ENCODE data around the gene RHOV. TPM values are rescaled to one million over a fixed set of nuclear protein-coding genes. Genes with fewer than 3 reads are reported as not detected.

RHOV gene
- total RNA-seq, 2 donors from 2014 or later, result not detected

- peaks cover 9 to 18% of the 10 kb centered on the region in 2 donors for H3K4me1 ChIP-seq (ENCODE audit: control insufficient read depth in 1 of 2, low read depth in 2 of 2)
- peak; percentile 54 for TF ChIP-seq CTCF (IDR thresholded peaks at IDR 0.05)
- peaks cover 7% of the 10 kb centered on the region for H3K36me3 ChIP-seq
- H3K9me3 ChIP-seq, result no peaks in the 10 kb centered on the region
- no peak overlapping the region for H3K27ac ChIP-seq
- DNase-seq (ENCODE audit: low spot score) (no peak), ATAC-seq (ENCODE audit: insufficient number of reproducible peaks, low FRiP score, low read depth) (no peak)
- H3K27me3 ChIP-seq (replicated peaks; ENCODE audit: insufficient read depth), result no peaks in the 10 kb centered on the region
- no peak overlapping the region for H3K4me3 ChIP-seq
Observed at GRCh38 chr15:40891810-40892446, 17.9 kb upstream of the RHOV start.

- H3K4me1 ChIP-seq (ENCODE audit: control insufficient read depth in 1 of 2, low read depth in 2 of 2), result peaks cover 9 to 18% of the 10 kb centered on the region in 2 donors
- H3K27ac ChIP-seq, result no peak overlapping the region
- peaks cover 4% of the 10 kb centered on the region for H3K36me3 ChIP-seq
- no peak for ATAC-seq (ENCODE audit: insufficient number of reproducible peaks, low FRiP score, low read depth)
- no peaks in the 10 kb centered on the region for H3K27me3 ChIP-seq (replicated peaks; ENCODE audit: insufficient read depth)
- H3K9me3 ChIP-seq, result no peaks in the 10 kb centered on the region
- no peak for TF ChIP-seq CTCF (IDR thresholded peaks at IDR 0.05)
- DNase-seq (ENCODE audit: low spot score), result no peak
- H3K4me3 ChIP-seq, result no peak overlapping the region
Observed at GRCh38 chr15:40891138-40891537, 17.1 kb upstream of the RHOV start.

GRCh38 chr15:40889112-40889511, 15.1 kb upstream of the RHOV start:
- Histone ChIP-seq H3K27me3 (replicated peaks; ENCODE audit: insufficient read depth) (no peaks in the 10 kb centered on the region), H3K9me3 (no peaks in the 10 kb centered on the region), H3K4me1 (ENCODE audit: control insufficient read depth in 1 of 2, low read depth in 2 of 2) (peaks cover 0 to 7% of the 10 kb centered on the region in 2 donors), H3K27ac (no peak overlapping the region), H3K4me3 (no peak overlapping the region), H3K36me3 (no peaks in the 10 kb centered on the region)
- ATAC-seq (ENCODE audit: insufficient number of reproducible peaks, low FRiP score, low read depth), result no peak
- no peak for TF ChIP-seq CTCF (IDR thresholded peaks at IDR 0.05)
- no peak for DNase-seq (ENCODE audit: low spot score)

GRCh38 chr15:40886586-40886985, 12.6 kb upstream of the RHOV start:
- ATAC-seq (ENCODE audit: insufficient number of reproducible peaks, low FRiP score, low read depth) (no peak), DNase-seq (ENCODE audit: low spot score) (no peak)
- H3K4me1 ChIP-seq (ENCODE audit: control insufficient read depth in 1 of 2, low read depth in 2 of 2), result no peaks in the 10 kb centered on the region
- no peaks in the 10 kb centered on the region for H3K36me3 ChIP-seq
- no peak overlapping the region for H3K4me3 ChIP-seq
- no peaks in the 10 kb centered on the region for H3K27me3 ChIP-seq (replicated peaks; ENCODE audit: insufficient read depth)
- H3K9me3 ChIP-seq, result no peaks in the 10 kb centered on the region
- no peak for TF ChIP-seq CTCF (IDR thresholded peaks at IDR 0.05)
- H3K27ac ChIP-seq, result no peak overlapping the region

DNA sequence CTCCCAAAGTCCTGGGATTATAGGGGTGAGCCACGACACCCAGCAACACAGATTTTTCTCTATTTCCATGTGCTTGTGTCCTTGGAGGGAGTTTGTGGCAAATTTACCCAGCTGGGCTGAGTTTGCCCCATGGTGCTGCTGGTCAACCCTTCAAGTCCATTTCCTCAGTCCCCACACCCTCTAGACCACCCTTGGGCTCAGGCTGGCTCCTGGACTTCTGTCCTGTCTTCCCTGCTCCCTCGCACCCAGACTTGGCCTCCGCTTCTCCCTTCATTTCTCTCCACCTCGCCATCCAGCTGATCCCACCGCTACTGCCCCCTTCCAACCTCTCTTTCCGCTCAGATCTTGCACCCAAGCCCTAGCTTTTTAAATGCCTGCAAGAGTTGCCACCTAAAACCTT, 7.3 kb upstream of the RHOV start:
- H3K36me3 ChIP-seq, result no peaks in the 10 kb centered on the region
- DNase-seq (ENCODE audit: low spot score) (no peak), ATAC-seq (ENCODE audit: insufficient number of reproducible peaks, low FRiP score, low read depth) (no peak)
- H3K4me1 ChIP-seq (ENCODE audit: control insufficient read depth in 1 of 2, low read depth in 2 of 2), result no peaks in the 10 kb centered on the region
- no peak overlapping the region for H3K4me3 ChIP-seq
- no peak overlapping the region for H3K27ac ChIP-seq
- no peaks in the 10 kb centered on the region for H3K27me3 ChIP-seq (replicated peaks; ENCODE audit: insufficient read depth)
- H3K9me3 ChIP-seq, result no peaks in the 10 kb centered on the region
- TF ChIP-seq CTCF (IDR thresholded peaks at IDR 0.05), result no peak

All from thoracic aorta (tissue), 2 donors.